Choroid plexus epithelial cell (primary cell): Measurements from ENCODE around the gene ADIG.
A peak's percentile ranks its signal among the peaks of the same experiment; 100 is the strongest.

ENCODE experiments used
- DNase-seq: peaks from one replicate; pipeline ENCODE4 v3.0.0-alpha.2; 2010; ENCODE audit warnings: low read depth
- H3K4me3 ChIP-seq: 2 replicates; pipeline ENCODE4 v1.5.1; 2011; ENCODE audit warnings: low read depth, mild to moderate bottlenecking, control low read depth, low read length, moderate library complexity
- CTCF ChIP-seq: conservative IDR thresholded peaks from 2 replicates; pipeline ENCODE4 v1.5.1; 2011; ENCODE audit warnings: low read depth, mild to moderate bottlenecking, control low read depth, inconsistent platforms, low read length, moderate library complexity

Gene ADIG

GRCh38 chr20:38620441-38620840, 39.4 kb downstream of the ADIG start:
- no peak for DNase-seq
- no peak for TF ChIP-seq CTCF
- no peak overlapping the region for H3K4me3 ChIP-seq

GRCh38 chr20:38623061-38623460, 42.1 kb downstream of the ADIG start:
- DNase-seq: peak; percentile 60
- TF ChIP-seq CTCF: no peak
- H3K4me3 ChIP-seq: no peak overlapping the region

GRCh38 chr20:38624084-38624483, 43.1 kb downstream of the ADIG start:
- no peak for DNase-seq
- TF ChIP-seq CTCF: no peak
- H3K4me3 ChIP-seq: no peak overlapping the region

GRCh38 chr20:38625896-38626295, 44.9 kb downstream of the ADIG start:
- DNase-seq: no peak
- no peak for TF ChIP-seq CTCF
- H3K4me3 ChIP-seq: no peak overlapping the region

- no peak for TF ChIP-seq CTCF
- H3K4me3 ChIP-seq: no peak overlapping the region
- no peak for DNase-seq
These were observed 46.1 kb downstream of the ADIG start for GRCh38 chr20:38626921-38627659.

- H3K4me3 ChIP-seq: no peak overlapping the region
- no peak for DNase-seq
These were observed 47.8 kb downstream of the ADIG start for GRCh38 chr20:38628580-38629470.

More at GRCh38 chr20:38628580-38629470, 47.8 kb downstream of the ADIG start:
- no peak for TF ChIP-seq CTCF
